Cardiac muscle cell (in vitro differentiated cells and primary cell): ENCODE measurements around the gene TTC6. TPM values are rescaled to one million over a fixed set of nuclear protein-coding genes. Genes with fewer than 3 reads are reported as not detected.

ENCODE experiments used
- DNase-seq, 2 donors: peaks; one replicate each; pipeline versions ENCODE4 v3.0.0 to v3.0.0-alpha.2; 2010 to 2017; ENCODE audit warnings: low read depth in 1 of 2, low spot score in 1 of 2
- H3K27ac ChIP-seq: fragments of 200-600 bp; sonication (generic); 2 replicates; pipeline ENCODE4 v1.5.1; 2016
- H3K27me3 ChIP-seq: fragments of 200-600 bp; sonication (generic); 2 replicates; pipeline ENCODE4 v1.6.0; 2016; ENCODE audit warnings: control low read depth
- H3K36me3 ChIP-seq: fragments of 200-600 bp; sonication (generic); 2 replicates; pipeline ENCODE4 v1.5.1; 2016; ENCODE audit warnings: control low read depth
- H3K4me1 ChIP-seq: fragments of 200-600 bp; sonication (generic); 2 replicates; pipeline ENCODE4 v1.8.1; 2017; ENCODE audit warnings: low read depth, mild to moderate bottlenecking, mixed run types
- H3K4me3 ChIP-seq: fragments of 200-600 bp; sonication (generic); 2 replicates; pipeline ENCODE4 v1.5.1; 2016; ENCODE audit warnings: mild to moderate bottlenecking
- H3K9me3 ChIP-seq: fragments of 200-600 bp; sonication (generic); 2 replicates; pipeline ENCODE4 v1.5.1; 2017; ENCODE audit warnings: low read depth, mild to moderate bottlenecking, control low read depth
- polyA plus RNA-seq: library from polyadenylated mRNA; unstranded; fragments of >200 nt; fragmentation: Nextera tagmentation; extraction: Ambion mirVana; gene quantifications from 2 replicates; pipeline ENCODE4 v1.2.1, GENCODE V29; 2016
- total RNA-seq: library from RNA; depleted of rRNA; stranded (reverse); fragments of >200 nt; gene quantifications from 2 replicates; pipeline ENCODE4 v1.2.3, GENCODE V29; 2016
- TF ChIP-seq, protein P1 (sequence below): IDR thresholded peaks from 2 replicates; pipeline ENCODE4 v1.5.1; 2012; ENCODE audit warnings: low read depth, mild to moderate bottlenecking, low read length

Gene TTC6
- total and polyA plus RNA-seq, 2 experiments from 2014 or later: not detected

DNA sequence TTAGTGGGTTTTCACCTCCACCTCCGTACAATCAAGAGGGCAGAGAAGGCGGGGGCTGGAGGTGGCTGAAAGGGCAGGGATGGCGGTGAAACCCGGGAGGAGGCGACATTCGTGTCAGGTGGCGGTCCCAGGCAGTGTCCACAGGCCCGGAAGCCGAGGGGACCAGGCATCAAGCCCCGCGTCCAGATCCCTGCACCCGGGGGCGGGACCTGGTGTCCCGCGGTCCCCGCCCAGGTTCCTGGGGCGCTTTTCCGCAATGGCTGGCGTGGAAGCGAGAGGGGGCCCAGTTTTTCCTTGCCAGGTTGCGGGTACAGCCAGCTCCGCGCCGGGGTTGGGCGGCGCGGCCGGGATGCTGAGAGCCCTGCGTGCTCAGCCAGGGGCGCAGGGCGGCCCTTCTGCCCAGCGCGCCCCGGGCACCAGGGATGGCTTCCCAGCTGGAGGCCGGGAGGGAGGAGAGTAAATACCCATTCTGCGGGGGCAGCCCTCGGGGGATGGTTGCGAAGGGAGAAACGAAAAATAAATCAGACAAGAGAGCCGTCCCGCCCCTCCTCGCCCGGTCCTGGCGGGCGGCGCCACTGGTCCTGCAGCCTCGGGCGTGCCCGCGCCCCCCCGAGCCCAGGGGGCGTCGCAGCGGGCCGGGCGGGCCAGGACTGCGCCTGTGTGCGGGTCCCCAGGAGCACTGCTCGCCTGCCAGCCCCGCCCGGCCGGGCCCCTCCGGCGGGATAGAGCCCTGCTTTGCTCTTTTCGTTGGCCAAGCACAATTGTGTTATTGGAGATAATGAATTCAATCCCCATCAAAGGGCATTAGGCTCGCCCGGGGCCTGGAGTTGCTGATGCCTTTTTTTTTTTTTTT, 11.8 kb upstream of the TTC6 start:
- Histone ChIP-seq H3K9me3 (no peaks in the 10 kb centered on the region), H3K27ac (no peak overlapping the region), H3K4me3 (no peak overlapping the region), H3K36me3 (no peaks in the 10 kb centered on the region), H3K27me3 (peaks cover 100% of the 10 kb centered on the region), H3K4me1 (peaks cover 2% of the 10 kb centered on the region)
- TF ChIP-seq, protein P1, sequence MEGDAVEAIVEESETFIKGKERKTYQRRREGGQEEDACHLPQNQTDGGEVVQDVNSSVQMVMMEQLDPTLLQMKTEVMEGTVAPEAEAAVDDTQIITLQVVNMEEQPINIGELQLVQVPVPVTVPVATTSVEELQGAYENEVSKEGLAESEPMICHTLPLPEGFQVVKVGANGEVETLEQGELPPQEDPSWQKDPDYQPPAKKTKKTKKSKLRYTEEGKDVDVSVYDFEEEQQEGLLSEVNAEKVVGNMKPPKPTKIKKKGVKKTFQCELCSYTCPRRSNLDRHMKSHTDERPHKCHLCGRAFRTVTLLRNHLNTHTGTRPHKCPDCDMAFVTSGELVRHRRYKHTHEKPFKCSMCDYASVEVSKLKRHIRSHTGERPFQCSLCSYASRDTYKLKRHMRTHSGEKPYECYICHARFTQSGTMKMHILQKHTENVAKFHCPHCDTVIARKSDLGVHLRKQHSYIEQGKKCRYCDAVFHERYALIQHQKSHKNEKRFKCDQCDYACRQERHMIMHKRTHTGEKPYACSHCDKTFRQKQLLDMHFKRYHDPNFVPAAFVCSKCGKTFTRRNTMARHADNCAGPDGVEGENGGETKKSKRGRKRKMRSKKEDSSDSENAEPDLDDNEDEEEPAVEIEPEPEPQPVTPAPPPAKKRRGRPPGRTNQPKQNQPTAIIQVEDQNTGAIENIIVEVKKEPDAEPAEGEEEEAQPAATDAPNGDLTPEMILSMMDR: no peak
- DNase-seq: no peak

DNA sequence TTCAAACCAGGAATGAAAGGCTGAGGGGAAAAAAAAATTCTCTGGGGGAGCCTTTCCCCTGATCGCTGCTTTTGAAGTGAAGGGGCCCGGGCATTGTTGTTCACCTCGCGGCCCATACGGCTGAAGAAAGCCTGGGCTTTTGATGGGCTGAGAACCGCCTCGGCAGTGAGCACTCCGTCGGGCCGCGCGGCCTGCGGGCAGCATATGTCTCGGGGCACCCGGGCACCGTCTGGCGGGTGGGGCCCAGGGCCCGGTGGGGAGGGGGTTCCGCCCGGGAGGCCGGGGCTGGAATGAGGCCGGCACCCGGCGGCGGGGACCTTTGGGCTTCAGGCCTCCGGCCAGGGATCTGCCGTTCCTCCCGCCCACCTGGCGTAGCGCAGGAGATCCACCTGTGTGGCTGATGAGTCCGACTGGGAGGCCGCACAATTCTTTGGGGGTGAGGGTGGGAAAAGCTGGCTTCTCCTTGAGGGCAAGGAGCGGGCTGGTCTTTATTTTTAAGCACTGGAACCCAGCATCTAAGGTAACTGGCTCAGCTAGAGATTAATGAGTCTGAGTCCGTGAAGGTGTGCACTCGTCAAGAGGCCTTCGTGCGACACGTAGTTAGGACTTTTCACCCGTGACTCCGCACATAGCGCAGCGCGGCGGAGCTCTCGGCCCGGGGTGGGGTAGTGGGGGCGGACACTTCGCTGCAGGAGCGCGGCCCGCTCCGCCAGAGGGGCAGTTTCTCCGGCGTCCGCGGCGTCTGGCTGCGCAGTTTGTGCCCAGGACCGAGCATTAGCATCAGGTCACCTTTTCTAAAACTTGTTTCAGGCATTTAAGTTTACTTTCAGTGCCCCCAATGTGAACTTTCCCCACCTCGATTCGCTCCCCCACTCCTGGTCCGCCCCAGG, 11.0 kb upstream of the TTC6 start:
- no peak for DNase-seq
- peaks cover 100% of the 10 kb centered on the region for H3K27me3 ChIP-seq
- peaks cover 2% of the 10 kb centered on the region for H3K4me1 ChIP-seq
- H3K9me3 ChIP-seq: no peaks in the 10 kb centered on the region
- H3K36me3 ChIP-seq: no peaks in the 10 kb centered on the region
- H3K27ac ChIP-seq: no peak overlapping the region
- TF ChIP-seq, protein P1: no peak
- H3K4me3 ChIP-seq: no peak overlapping the region

- no peaks in the 10 kb centered on the region for H3K9me3 ChIP-seq
- TF ChIP-seq, protein P1: no peak
- H3K4me3 ChIP-seq: no peak overlapping the region
- peaks cover 2% of the 10 kb centered on the region for H3K4me1 ChIP-seq
- peaks cover 100% of the 10 kb centered on the region for H3K27me3 ChIP-seq
- no peak overlapping the region for H3K27ac ChIP-seq
- no peak for DNase-seq
- no peaks in the 10 kb centered on the region for H3K36me3 ChIP-seq
Measured at GRCh38 chr14:37585101-37585511, 10.3 kb upstream of the TTC6 start.

GRCh38 chr14:37585971-37586796, 9.2 kb upstream of the TTC6 start:
- Histone ChIP-seq H3K4me3 (no peak overlapping the region), H3K4me1 (peaks cover 2% of the 10 kb centered on the region), H3K27ac (no peak overlapping the region), H3K36me3 (no peaks in the 10 kb centered on the region), H3K27me3 (peaks cover 100% of the 10 kb centered on the region), H3K9me3 (no peaks in the 10 kb centered on the region)
- TF ChIP-seq, protein P1: no peak
- no peak for DNase-seq

DNA sequence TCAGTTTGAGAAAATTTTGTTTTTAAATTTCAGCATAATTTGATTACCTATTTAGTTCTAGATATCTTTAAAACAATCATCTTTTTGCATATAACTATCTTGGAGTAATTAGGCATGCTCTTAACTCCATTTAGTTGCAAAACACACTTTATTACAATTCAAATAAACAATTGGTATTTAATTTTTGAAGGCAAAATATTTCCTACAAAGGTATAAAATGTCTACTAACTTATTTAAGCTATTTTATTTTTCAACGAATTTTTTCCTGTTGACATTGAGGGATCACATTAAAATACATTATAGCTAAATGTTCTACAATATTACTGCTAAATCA, 8.7 kb upstream of the TTC6 start:
- TF ChIP-seq, protein P1: no peak

More for the DNA sequence above, 8.7 kb upstream of the TTC6 start:
- no peaks in the 10 kb centered on the region for H3K36me3 ChIP-seq
- no peak overlapping the region for H3K27ac ChIP-seq
- no peak overlapping the region for H3K4me3 ChIP-seq
- no peak for DNase-seq
- no peaks in the 10 kb centered on the region for H3K9me3 ChIP-seq
- H3K4me1 ChIP-seq: peaks cover 2% of the 10 kb centered on the region
- peaks cover 100% of the 10 kb centered on the region for H3K27me3 ChIP-seq
